ENCODE data around the gene MAPK8IP2.
"Not testable (repeated sequence)": the region's sequence is repeated elsewhere in the genome, so short reads cannot be mapped to it uniquely, and the experiment has no call there.

The MAPK8IP2 gene

GRCh38 chr22:50599816-50600455 is 657 bp upstream of the MAPK8IP2 start:
- DNase-seq (ENCODE audit: low read depth in 1 of 2, low spot score in 1 of 2): peak; percentile 24 to 42

- no peak for DNase-seq (ENCODE audit: low read depth in 1 of 2, low spot score in 1 of 2)
Measured at GRCh38 chr22:50600967-50601668, 525 bp downstream of the MAPK8IP2 start.

- DNase-seq (ENCODE audit: low read depth in 1 of 2, low spot score in 1 of 2): no peak
Measured at GRCh38 chr22:50601669-50602337, 1.2 kb downstream of the MAPK8IP2 start.

GRCh38 chr22:50602338-50602700 is 1.7 kb downstream of the MAPK8IP2 start:
- DNase-seq (ENCODE audit: low read depth in 1 of 2, low spot score in 1 of 2): no peak

- no peak for DNase-seq (ENCODE audit: low read depth in 1 of 2, low spot score in 1 of 2)
Measured at GRCh38 chr22:50603511-50604255, 3.1 kb downstream of the MAPK8IP2 start.

GRCh38 chr22:50604256-50605001 is 3.8 kb downstream of the MAPK8IP2 start:
- DNase-seq (ENCODE audit: low read depth in 1 of 2, low spot score in 1 of 2): no peak

- no peak for DNase-seq (ENCODE audit: low read depth in 1 of 2, low spot score in 1 of 2)
Measured at GRCh38 chr22:50605002-50605612, 4.5 kb downstream of the MAPK8IP2 start.

- DNase-seq (ENCODE audit: low read depth in 1 of 2, low spot score in 1 of 2): no peak
Measured at GRCh38 chr22:50605613-50606074, 5.1 kb downstream of the MAPK8IP2 start.

GRCh38 chr22:50606165-50606945 is 5.8 kb downstream of the MAPK8IP2 start:
- DNase-seq (ENCODE audit: low read depth in 1 of 2, low spot score in 1 of 2): no peak

- no peak for DNase-seq (ENCODE audit: low read depth in 1 of 2, low spot score in 1 of 2)
Measured at GRCh38 chr22:50606946-50607658, 6.5 kb downstream of the MAPK8IP2 start.

- DNase-seq (ENCODE audit: low read depth in 1 of 2, low spot score in 1 of 2): no peak
Measured at GRCh38 chr22:50607659-50608020, 7.0 kb downstream of the MAPK8IP2 start.

GRCh38 chr22:50608058-50608840 is 7.7 kb downstream of the MAPK8IP2 start:
- not testable (repeated sequence) for DNase-seq (ENCODE audit: low read depth in 1 of 2, low spot score in 1 of 2)

GRCh38 chr22:50608996-50609395 is 8.4 kb downstream of the MAPK8IP2 start:
- no peak for DNase-seq (ENCODE audit: low read depth in 1 of 2, low spot score in 1 of 2)

- DNase-seq (ENCODE audit: low read depth in 1 of 2, low spot score in 1 of 2): no peak
Measured at GRCh38 chr22:50609599-50609998, 9.0 kb downstream of the MAPK8IP2 start.

GRCh38 chr22:50610041-50610451 is 9.5 kb downstream of the MAPK8IP2 start:
- no peak for DNase-seq (ENCODE audit: low read depth in 1 of 2, low spot score in 1 of 2)

- no peak for DNase-seq (ENCODE audit: low read depth in 1 of 2, low spot score in 1 of 2)
Measured at GRCh38 chr22:50610581-50610980, 10.0 kb downstream of the MAPK8IP2 start.

- DNase-seq (ENCODE audit: low read depth in 1 of 2, low spot score in 1 of 2): no peak
Measured at GRCh38 chr22:50611341-50612060, 10.9 kb downstream of the MAPK8IP2 start.

GRCh38 chr22:50612168-50612527 is 11.6 kb downstream of the MAPK8IP2 start:
- DNase-seq (ENCODE audit: low read depth in 1 of 2, low spot score in 1 of 2): no peak
